IPS-11a (cell line): ENCODE results near the gene ATXN1.
"Not testable (repeated sequence)": the region's sequence is repeated elsewhere in the genome, so short reads cannot be mapped to it uniquely, and the experiment has no call there.

ENCODE experiments used
- H3K4me3 ChIP-seq: one replicate; pipeline ENCODE4 v1.5.1; 2013; ENCODE audit warnings: low read depth, low read length, control low read depth

The ATXN1 gene

DNA sequence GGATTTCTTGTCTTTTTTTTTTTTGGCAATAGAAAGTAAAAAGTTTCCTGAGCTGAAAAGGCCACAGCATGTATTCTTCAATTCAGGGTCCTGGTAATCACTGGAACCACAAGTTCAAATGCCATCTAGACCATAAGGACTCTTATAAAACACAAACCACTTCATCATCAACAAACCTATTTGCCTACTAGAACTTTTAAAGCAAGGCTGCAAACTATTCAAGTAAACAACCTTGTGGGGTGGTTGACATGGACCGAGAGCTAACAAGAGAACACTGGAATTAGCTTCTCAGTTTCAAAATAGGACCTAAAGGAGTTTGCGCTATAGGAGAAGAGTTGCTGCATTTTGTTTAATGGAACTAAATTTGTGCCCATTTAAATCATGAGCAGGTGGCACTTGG is 215.9 kb downstream of the ATXN1 start:
- H3K4me3 ChIP-seq = no peak overlapping the region

DNA sequence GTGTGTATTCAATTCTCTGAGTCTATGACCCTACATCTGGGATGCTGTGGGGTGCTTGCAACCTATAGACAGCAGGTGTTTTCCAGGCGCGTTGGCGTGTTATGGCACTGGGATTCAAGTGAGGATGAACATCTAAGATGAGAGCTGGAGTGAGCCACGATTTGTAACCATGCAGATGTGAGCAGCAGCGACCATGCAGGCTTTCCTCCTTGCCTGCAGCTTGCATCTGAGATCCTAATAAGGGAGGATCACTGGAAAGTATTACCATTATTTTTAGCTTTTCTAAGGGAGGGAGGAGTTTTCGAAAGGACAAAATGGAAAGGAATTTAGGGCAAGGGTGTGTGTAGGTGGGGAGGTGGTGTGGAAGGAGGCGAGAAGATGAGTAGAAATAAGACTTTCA is 216.7 kb downstream of the ATXN1 start:
- no peak overlapping the region for H3K4me3 ChIP-seq

DNA sequence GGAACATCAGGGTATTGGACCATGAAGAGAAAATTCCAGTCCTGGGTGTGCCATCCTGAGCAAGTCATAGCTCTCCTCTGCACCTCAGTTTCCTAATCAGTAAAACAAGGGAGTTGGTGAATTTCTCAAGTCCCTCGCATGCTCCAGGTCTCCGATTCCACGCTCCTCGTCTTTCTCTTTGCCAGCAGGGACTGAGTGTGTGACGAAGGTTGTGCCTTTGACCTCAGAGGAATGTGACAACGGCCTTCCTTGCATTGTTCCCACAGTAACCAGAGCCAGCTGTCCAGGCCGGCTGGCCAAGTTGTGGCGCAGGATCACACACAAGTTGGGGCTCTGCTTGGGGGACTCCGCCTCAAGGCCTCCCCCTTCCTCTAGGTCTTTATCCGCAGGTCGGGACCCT is 217.3 kb downstream of the ATXN1 start:
- H3K4me3 ChIP-seq = no peak overlapping the region

DNA sequence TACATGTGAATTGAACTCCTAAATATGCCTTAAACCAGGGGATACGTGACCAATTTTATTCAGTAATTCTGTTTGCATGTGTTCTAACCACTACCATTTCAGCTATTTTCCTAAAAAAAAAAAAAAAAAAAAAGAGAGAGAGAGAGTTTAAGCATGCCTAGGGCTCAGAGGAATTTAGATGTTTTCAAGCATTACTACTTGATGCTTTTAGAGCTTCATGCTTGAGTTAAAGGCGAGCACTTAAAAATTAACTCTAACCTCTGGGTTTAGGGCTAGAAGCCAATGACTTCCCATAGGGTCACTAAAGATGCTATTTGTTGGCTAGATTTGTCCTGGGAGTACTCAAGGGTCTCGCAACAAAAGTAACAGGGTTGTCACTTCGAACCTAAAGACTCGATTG is 217.7 kb downstream of the ATXN1 start:
- no peak overlapping the region for H3K4me3 ChIP-seq

DNA sequence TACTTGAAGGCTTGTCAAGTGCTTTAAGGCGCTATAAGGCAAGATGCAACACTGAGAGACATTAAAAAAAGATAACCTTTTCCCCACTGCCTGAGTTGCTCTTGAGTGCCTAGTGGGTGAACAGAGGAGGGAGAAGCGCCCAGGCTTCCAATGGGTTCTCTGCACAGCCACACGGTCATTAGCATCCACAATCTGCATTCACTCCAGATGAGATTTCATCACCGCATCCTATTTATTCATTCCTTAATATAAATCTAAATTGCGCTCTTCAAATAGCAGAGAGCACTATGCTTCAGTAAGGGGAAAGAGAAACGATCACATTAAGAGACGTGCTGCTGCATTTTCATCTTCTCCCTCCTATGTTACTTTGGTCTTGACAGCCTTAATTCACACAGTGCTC is 219.2 kb downstream of the ATXN1 start:
- no peak overlapping the region for H3K4me3 ChIP-seq

DNA sequence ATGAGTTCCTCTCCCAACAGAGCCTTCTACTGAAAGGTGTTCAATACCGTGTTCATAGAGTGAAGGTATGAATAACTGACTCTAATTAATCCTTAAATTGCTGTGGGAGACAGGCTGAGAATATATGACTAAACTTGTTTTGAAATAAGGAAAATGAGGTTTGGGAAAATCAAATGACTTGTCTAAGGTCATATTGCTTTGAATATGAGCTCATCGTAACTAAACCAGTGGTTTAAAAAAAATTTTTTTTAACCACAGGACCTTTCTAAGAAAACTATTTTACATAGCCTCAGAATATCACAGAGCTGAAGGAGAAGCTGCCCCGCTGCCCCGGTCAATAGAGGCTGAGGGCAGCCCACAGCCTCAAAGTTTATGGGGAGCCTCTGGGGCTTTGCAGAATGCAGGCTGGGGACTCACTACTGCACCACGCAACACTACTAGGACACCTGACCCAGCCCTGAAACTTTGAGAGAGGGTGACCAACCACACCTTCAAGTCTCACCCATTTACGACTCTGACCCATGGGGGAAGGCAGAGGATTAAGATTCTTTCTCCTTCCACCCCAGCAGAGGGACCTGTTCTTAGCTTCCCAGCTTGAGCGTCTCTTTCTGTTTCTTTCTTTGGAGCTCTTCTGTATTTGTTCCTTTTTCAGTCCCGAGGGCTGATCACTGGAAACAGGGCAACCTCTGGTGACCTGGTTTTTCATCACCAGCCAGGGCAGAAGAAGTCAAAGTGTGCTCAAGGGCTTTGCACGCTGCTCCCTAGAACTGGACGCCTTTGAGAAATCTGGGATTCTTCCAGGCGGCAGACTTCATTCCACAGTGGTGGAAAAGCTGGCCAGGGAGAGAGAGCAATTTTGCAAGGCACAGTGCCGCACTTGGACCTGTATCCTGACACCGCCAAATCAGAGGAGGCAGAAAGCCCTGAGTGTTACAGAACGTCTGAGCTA is 220.2 kb downstream of the ATXN1 start:
- no peak overlapping the region for H3K4me3 ChIP-seq

DNA sequence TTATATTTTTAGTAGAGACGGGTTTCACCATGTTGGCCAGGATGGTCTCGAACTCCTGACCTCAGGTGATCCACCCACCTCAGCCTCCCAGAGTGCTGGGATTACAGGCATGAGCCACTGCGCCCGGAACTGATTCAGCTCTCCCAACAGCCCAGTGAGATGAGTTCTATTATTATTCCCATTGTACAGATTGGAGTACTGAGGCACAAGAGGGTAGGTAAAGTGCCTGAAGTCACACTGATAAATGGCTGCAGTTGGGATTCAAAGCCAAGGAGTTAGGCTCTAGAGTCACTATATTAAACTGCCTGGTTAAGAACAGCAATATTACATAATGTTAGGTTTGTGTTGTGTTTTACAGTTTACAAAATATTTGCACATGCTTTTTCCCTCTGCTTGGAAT is 220.9 kb downstream of the ATXN1 start:
- H3K4me3 ChIP-seq = not testable (repeated sequence)

DNA sequence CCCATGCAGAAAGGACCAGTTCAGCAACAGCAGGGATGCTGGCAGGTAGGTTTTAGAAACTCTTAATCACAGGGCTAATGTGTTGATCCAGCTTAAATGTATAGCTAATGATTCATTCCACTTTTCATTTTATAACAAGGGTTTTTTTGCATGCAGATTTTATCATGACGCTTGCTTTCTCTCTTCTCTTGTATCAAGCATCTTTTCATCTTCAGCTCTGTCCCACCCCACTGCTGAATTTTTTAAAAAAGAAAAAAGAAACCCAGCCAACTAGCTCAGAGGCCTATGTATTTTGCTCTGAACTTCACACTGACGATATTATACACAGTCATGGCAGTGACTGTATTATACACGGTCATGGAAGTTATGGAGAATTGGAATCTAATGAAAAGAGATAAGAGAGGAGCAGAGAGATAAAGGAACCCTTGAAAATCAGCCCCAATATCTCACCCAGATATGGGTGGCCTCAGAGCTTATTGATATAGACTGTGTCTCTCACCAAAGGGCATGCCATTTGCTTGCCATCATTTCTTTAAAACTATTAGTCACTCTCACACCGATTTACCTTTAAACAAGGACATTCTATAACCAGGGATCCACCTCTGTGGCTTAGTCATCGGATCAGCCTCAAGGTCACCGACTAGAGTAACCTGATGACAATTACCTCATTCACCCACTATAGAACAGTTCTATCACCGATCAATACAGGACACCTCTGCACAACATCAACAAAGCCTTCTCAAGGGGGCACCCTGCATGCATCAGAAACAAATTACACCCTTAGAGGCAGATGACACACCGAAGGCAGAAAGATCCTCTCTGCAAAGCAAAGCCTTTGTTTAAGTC is 222.0 kb downstream of the ATXN1 start:
- H3K4me3 ChIP-seq = no peak overlapping the region

DNA sequence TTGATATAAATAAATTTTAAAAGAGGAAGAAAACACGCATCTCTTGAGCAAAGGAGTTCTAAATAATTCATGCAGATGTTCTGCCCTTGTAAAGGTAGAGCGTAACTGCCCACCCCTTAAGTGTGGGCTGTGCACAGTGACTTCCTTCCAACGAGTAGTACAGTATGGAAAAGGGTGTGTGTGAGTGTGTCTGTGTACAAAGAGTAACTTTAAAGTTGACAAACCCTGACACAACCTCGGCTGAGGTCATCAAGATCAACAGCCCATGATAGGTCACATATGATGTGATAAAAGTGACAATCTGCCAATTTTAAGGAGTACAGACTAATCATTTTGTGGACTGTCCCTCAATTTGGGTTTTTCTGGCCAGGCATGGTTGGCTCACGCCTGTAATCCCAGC is 225.7 kb downstream of the ATXN1 start:
- no peak overlapping the region for H3K4me3 ChIP-seq

DNA sequence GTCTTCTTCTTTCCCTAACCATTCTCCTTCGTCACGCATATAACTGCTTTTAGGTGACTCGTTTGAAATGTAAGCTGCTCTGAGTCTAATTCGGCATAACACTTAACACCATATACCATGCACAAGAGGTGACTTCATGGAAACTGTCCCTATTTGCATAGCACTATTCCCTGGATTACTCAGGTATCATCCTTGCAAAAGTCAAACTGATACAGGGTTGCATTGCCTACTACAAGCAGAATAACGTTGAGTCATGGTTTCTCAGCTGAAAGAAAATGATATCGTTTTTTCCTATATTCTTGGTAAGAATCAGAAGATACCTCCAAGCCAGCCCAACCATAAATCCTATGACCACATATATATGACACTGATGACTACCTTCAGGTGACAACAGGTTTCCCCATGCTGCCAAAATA is 227.5 kb downstream of the ATXN1 start:
- no peak overlapping the region for H3K4me3 ChIP-seq

DNA sequence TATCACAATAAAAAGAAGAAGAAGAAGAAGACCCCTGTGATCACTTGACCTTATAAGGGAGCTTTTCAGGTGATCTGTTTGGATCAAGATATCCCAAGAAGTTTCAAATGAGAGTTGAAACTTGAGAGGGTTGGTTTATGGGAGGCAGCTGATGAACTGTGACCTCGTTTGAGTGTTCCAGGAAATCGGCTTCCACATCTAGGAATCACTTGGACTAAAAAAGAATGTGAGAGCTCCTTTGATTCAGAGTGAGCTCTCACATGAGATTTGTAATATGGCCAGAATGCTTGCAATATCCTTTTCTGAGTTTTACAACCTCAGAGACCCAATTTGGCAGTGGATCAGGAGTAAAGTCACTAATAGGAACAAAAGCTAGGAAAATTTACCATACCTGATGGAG is 228.1 kb downstream of the ATXN1 start:
- no peak overlapping the region for H3K4me3 ChIP-seq

DNA sequence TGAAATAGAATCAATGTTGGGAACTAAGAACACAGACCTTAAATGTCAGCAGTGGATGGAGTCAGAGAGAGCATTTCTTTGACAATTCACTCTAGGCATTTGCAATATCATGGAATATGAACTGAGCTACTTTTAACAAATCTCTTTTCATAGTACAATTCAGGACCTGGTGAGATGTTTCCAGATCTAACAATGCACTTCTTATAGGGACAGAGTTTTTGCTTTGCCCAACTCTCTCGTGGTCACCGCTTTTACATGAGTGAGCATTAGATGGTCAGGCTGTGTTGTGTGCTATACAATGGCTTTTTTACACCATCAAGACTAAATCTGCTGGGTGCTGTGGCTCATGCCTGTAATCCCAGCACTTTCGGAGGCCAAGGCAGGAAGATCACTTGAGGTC is 233.6 kb downstream of the ATXN1 start:
- H3K4me3 ChIP-seq = no peak overlapping the region

DNA sequence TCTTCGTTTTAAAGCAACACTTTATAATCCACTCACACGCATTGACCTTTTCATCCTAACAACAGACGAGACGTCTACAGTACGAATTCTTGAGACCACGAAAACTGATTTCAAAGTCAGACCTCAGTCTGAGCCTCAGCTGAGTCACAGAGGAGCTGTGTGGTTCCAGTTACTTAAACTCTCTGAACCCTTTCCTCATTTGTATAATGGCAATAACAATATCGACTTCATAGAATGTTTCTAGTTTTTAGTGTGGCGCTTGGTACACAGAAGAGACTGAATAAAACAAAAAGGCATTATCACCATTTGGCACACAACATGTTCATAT is 236.9 kb downstream of the ATXN1 start:
- no peak overlapping the region for H3K4me3 ChIP-seq

DNA sequence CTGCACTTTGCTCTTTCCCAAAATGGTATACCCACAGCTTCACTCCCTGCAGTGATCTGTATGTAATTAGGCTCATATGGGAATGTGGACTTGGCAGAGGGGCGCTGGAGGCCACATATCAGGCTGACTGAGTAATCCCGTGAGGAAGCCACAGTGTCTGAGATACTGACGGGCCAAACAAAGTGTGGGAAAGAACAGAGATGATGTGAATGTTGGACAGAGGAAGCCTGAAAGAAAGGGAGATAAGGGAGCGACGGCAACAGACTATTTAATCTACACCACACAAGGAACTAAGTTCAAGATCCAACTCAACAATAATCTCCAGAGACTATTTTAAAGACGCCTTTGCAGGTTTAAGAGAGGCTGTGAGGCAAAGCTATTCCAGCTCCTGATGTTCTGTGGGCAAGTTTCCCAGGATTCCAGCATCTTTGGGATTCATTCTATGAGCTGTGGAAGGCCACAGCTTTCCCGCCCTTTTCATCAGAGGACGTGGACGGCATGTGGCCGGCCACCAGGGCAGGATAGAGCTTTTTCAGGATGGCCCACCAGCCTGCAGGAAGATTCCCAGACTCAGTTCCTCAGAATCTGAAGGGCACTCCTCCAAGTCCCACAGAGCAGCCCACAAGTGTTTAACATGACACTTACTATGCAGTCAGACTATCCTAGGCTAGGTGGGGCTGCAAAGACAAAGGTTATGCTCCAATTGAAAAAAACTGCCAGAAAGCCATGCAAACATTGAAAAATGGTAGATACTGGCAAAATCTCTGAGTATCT is 237.5 kb downstream of the ATXN1 start:
- H3K4me3 ChIP-seq = no peak overlapping the region

DNA sequence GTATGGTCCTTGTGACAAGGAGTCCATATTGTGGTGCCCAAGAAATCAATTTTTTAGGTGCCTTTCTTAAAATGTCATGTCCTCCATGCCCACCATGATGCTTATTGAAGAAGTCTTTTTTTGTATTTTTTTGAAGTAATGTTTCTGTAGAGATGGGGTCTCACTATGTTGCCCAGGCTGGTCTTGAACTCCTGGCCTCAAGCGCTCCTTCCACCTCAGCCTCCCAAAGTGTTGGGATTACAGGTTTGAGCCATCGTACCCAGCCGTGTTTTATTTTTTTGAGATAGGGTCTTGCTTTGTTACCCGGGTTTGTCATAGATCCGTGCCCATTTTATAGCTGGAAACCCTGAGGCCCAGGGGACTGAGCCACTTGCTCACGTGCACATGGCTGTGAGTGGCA is 238.3 kb downstream of the ATXN1 start:
- H3K4me3 ChIP-seq = no peak overlapping the region

DNA sequence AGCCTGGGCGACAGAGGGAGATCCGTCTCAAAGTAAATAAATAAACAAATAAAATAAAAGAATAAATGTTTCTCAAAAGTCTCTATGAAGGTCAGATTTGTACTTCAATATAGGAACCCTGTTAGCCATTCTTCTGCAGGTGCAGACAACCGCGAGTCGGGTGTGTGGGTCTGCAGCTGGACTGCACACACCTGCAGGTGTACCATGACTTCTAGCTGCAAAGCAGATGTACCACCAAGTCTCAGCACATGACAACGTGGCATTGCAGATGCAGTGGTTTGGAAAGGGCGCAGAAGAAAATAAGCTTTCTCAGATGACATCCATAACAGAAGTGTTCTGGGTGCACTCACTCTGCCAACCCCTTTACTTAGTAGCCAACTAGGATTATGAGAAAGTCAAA is 239.7 kb downstream of the ATXN1 start:
- no peak overlapping the region for H3K4me3 ChIP-seq

DNA sequence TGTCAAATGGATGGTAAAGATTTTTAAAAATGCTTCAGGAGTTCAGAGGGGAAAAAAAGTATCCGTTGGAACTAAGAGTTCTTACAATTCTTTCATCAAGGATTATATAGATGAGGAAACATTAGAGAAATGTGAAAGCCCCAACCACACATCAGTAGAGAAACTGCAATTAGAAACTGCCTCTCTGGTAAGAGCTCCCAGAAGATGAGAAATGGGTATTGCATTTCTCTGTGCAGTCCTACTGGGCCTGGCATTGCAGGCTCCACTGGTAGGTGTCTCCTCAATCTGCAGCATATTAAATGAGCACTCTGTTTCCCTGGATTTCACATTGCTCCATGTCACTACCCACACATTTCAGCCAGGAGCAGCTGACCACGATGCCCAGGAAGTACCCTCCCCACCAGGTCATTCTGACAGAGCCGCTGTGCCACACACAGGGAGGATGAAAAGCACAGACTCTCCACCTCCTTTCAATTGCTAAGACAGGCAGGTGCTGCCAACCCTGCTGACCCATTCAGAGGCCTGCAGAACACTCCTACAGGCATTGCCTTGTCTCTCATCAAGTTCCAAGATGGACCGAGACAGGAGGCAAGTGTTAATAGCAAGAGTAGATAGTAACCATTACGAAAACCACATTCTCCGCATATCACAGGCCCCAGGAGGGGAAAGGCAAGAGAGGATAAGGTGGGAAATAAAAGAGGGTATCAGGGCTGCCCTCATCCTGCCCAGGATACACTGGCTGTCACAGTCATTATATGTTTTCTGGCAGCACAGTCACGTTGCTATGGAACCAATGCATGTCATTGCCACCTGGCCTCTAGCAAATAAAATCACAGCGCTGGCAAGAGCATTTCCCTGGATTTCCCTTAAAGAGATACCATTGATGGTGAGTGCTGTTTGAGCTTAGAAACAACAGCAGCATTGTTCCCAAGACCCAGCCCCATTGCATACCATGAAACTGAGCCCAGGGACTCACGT is 241.7 kb downstream of the ATXN1 start:
- H3K4me3 ChIP-seq = no peak overlapping the region

DNA sequence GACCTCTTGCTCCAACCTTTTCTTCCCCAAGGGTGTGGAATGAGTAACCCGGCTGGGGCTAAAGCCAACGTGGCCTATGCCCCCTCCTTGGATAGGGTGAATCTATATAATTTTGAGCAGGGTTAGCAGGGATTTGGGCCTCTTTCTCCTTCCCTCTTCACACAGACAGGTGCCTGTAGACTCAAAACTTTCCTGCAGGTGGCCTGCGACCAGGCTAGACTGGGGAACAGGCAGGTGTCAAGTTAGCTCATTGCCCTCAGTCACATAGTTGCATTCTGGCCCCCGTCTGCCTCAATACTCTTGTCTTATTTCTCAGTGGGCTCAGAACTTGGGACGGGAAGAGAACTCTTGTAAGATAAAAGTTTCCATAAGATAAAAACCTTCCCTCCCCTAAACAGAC is 243.0 kb downstream of the ATXN1 start:
- no peak overlapping the region for H3K4me3 ChIP-seq

DNA sequence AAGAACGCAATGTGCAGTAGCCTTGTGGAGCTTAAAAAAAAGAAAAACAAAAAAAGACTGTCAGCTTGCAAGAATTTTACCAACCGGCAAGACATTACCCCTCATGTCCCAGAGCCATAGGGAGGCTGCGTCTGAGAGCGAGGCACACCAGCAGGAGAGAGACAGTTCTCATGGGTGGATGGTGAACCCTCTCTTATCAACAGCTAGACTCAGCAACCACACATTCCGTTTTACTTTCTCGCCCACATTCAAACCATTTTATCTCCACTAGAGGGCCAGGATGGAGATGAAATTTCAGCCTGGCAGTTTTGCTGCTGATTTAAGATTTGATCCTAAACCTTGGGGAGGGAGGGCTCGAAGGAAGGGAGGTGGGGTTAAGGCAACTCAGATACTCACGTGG is 247.0 kb downstream of the ATXN1 start:
- no peak overlapping the region for H3K4me3 ChIP-seq

DNA sequence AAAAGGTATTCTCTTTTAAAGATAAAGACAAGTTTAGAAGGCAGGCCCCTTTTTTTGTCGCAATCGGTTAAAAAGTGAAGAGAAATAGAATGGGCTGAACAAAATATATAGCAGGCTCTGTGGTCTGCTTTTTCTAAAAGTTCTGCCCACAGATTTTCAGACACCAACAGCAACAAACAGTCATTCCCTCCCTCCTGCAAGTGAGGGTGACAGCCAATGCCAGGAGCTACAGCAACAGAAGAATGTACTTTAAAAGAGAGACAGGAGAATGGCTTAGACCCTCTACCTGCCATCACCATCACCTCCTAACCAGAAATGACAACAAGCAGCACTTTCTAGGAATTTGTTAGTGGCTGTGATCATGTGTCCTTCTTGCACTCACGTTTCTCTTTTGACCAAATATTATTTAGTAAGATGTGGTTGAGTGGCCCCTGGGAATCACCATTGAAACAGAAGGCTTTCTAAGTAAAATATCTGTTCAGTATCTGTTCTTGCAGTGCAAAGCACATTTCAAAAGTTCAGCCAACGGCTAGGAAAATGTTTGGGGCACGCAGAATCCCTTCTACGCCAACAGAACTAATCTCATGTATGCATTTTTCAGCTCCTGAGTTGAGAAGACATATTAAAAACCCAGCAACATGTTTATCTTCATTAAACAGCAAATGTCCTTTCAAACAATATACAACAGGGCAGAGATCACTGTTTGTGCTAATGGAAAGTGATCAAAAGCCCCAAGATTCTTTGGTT is 248.5 kb downstream of the ATXN1 start:
- no peak overlapping the region for H3K4me3 ChIP-seq
